GM23248 (cell line): ENCODE data around the gene LRCH4.

Experiments
- EZH2 ChIP-seq: fragments of 200-600 bp; sonication (generic); IDR thresholded peaks from 2 replicates; pipeline ENCODE4 v1.6.1; 2018; ENCODE audit warnings: antibody characterized with exemption, mild to moderate bottlenecking; ENCODE audit not compliant: insufficient read depth, poor library complexity, severe bottlenecking
- EZH2phosphoT487 ChIP-seq: fragments of 200-600 bp; sonication (generic); IDR thresholded peaks from 2 replicates; pipeline ENCODE4 v1.6.1; 2018; ENCODE audit warnings: antibody characterized with exemption, moderate library complexity, mild to moderate bottlenecking, low read depth; ENCODE audit not compliant: insufficient read depth

DNA sequence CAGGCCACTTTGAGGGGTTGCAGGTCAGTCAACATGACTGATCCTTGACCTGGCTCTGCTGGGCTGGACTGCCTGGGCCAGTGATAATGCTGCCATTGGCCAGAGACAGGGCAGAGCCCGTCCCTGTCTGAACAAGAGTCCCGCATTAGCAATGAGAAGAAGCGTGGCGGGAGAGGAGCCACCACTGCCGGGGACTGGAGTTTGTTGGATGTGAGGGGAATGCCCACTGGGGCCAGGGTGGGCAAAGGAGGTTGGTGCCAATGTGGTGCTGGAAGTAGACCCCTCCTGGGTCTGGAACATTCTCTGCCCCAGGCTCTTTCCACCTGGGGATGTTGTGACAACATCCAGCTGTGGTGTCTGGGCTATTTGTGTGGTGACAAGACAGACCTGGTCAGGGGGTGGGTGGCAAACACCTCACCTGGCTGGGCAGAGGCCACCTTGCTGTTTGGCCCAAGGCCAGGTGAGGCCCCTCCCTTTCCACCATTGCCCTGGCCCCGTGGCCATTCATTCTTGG, 19.9 kb downstream of the LRCH4 start:
- no peak for TF ChIP-seq EZH2
- no peak for TF ChIP-seq EZH2phosphoT487
